Measurements from ENCODE around the gene PDIA4. TPM values are rescaled to one million over a fixed set of nuclear protein-coding genes. Genes with fewer than 3 reads are reported as not detected.
"Not testable (repeated sequence)": the region's sequence is repeated elsewhere in the genome, so short reads cannot be mapped to it uniquely, and the experiment has no call there.

The PDIA4 gene
- total and polyA plus RNA-seq, 2 of the 8 experiments (the other 6 are each of a cell fraction or from before 2014, with no cell fraction given), result 119 to 303 TPM

GRCh38 chr7:148979072-148979471 lies 49.2 kb downstream of the PDIA4 start:
- H3K23ac ChIP-seq (ENCODE audit: insufficient read length); H3K4me3 ChIP-seq (ENCODE audit: extremely low read depth in 1 of 4, insufficient read depth in 2 of 4, low read depth in 3 of 4, low read length in 4 of 4); H3K18ac ChIP-seq (ENCODE audit: extremely low read depth, low read length); H4K8ac ChIP-seq (ENCODE audit: extremely low read depth, insufficient read depth, low read length); H3K9ac ChIP-seq (replicated peaks in 1 of 4; ENCODE audit: extremely low read depth in 1 of 4, low read depth in 3 of 4, low read length in 3 of 4); FAIRE-seq; H3K4ac ChIP-seq (replicated peaks; ENCODE audit: insufficient read length, low read depth, low read length); H2AK5ac ChIP-seq (ENCODE audit: low read depth, low read length); H3K14ac ChIP-seq (ENCODE audit: insufficient read length); H3K23me2 ChIP-seq (ENCODE audit: low read depth, low read length); H2BK5ac ChIP-seq (ENCODE audit: low read depth, low read length); H2BK20ac ChIP-seq (ENCODE audit: low read length); H3K79me1 ChIP-seq (ENCODE audit: low read depth, low read length); H3K4me2 ChIP-seq (ENCODE audit: insufficient read depth in 1 of 2, low read depth in 2 of 2, low read length in 2 of 2); H3K27ac ChIP-seq (ENCODE audit: low read depth, low read length); H3K56ac ChIP-seq (replicated peaks; ENCODE audit: insufficient read length, low read depth, low read length); H2BK15ac ChIP-seq (ENCODE audit: low read length); POLR2A ChIA-PET (ENCODE audit: partially characterized antibody); H4K91ac ChIP-seq (replicated peaks; ENCODE audit: insufficient read length, low read length); DNase-seq (ENCODE audit: low read depth in 1 of 2, low spot score in 2 of 2); H2AFZ ChIP-seq (ENCODE audit: low read length); H3K9me3 ChIP-seq (ENCODE audit: insufficient read depth in 2 of 2, low read depth in 1 of 2, low read length in 1 of 2); H3K27me3 ChIP-seq (replicated peaks in 1 of 4; ENCODE audit: control insufficient read depth in 3 of 4, extremely low read depth in 1 of 4, insufficient read depth in 3 of 4, low read length in 3 of 4); H2BK120ac ChIP-seq (replicated peaks; ENCODE audit: low read depth, low read length); H3K79me2 ChIP-seq (ENCODE audit: control insufficient read depth in 1 of 2, insufficient read depth in 2 of 2, low read length in 2 of 2); H2BK12ac ChIP-seq (ENCODE audit: low read depth, low read length); H4K5ac ChIP-seq (ENCODE audit: insufficient read length, low read depth, low read length); H4K20me1 ChIP-seq (replicated peaks in 1 of 2; ENCODE audit: control insufficient read depth in 1 of 2, insufficient read depth in 2 of 2, low read length in 2 of 2); H3K36me3 ChIP-seq (ENCODE audit: control insufficient read depth in 2 of 4, insufficient read depth in 4 of 4, low read length in 3 of 4): not testable (repeated sequence)
- 96% methylated on average over 7 of the region's 7 CpGs; no CpG with 5 or more reads in 1 of the 2 experiments for WGBS, 2 experiments (ENCODE audit: extremely low coverage in 1 of 2, insufficient coverage in 1 of 2, insufficient read length in 1 of 2, insufficient replicate concordance in 2 of 2, low coverage in 1 of 2, low lambda C conversion rate in 2 of 2, missing lambda C conversion rate in 1 of 2)
- peaks cover 4 to 12% (median 11%) of the 10 kb centered on the region in 4 experiments for H3K4me1 ChIP-seq (replicated peaks in 1 of 4; ENCODE audit: control insufficient read depth in 3 of 4, insufficient read depth in 4 of 4, low read length in 3 of 4)
- CTCF ChIA-PET (ENCODE audit: partially characterized antibody), result interaction anchor here (0.6 to 1.4 kb wide), 4 partner anchors 9 to 374 kb away, joined by 3 to 6 read pairs (median 4); no protein-coding TSS in a partner anchor
